PC-9 (cell line): Measurements from ENCODE around the gene AASS.

Experiments used
- EZH2 ChIP-seq: fragments of 200-600 bp; sonication (generic); IDR thresholded peaks from 2 replicates; pipeline ENCODE4 v1.8.0; 2017; ENCODE audit warnings: antibody characterized with exemption, low read depth
- TF ChIP-seq, protein P1 (sequence below): fragments of 200-600 bp; sonication (generic); conservative IDR thresholded peaks from 2 replicates; pipeline ENCODE4 v1.6.1; 2017; ENCODE audit warnings: mixed run types, antibody characterized with exemption, mild to moderate bottlenecking, moderate library complexity

DNA sequence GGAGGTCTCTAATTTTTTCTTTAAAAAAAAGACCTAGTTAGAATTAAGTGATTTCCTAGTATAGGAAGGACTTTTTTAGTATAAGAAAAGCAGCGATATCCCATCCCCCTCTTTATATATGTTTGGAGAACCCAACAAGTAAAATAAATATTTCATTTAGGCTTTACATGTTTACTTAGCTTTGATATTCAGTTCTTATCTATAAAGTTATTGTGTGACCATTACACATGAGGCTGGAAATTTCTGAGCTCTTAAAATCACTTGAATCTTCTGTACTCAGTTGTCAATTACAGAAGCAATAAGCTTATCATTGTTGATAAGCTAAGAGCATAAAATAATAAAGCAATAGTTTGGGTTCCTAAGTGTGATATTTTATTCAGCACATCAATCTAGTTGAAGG, 89.7 kb downstream of the AASS start:
- TF ChIP-seq, protein P1, sequence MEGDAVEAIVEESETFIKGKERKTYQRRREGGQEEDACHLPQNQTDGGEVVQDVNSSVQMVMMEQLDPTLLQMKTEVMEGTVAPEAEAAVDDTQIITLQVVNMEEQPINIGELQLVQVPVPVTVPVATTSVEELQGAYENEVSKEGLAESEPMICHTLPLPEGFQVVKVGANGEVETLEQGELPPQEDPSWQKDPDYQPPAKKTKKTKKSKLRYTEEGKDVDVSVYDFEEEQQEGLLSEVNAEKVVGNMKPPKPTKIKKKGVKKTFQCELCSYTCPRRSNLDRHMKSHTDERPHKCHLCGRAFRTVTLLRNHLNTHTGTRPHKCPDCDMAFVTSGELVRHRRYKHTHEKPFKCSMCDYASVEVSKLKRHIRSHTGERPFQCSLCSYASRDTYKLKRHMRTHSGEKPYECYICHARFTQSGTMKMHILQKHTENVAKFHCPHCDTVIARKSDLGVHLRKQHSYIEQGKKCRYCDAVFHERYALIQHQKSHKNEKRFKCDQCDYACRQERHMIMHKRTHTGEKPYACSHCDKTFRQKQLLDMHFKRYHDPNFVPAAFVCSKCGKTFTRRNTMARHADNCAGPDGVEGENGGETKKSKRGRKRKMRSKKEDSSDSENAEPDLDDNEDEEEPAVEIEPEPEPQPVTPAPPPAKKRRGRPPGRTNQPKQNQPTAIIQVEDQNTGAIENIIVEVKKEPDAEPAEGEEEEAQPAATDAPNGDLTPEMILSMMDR, result no peak
- TF ChIP-seq EZH2, result no peak
